Loucy (cell line): ENCODE data around the gene ADGRD1.

ENCODE experiments used
- CTCF ChIP-seq: fragments of 200-600 bp; sonication (generic); conservative IDR thresholded peaks from 2 replicates; pipeline ENCODE4 v1.5.1; 2014; ENCODE audit warnings: mild to moderate bottlenecking, antibody characterized with exemption, low read length
- EZH2phosphoT487 ChIP-seq: fragments of 200-600 bp; IDR thresholded peaks from 2 replicates; pipeline ENCODE4 v1.6.1; 2018; ENCODE audit warnings: antibody characterized with exemption, mild to moderate bottlenecking, moderate library complexity, borderline replicate concordance

GRCh38 chr12:130948751-130949150, 5.0 kb upstream of the ADGRD1 start:
- TF ChIP-seq CTCF (no peak), EZH2phosphoT487 (no peak)
